Upper lobe of left lung (tissue), 4 donors: ENCODE measurements around the gene PLXNA2.

ENCODE experiments used
- EP300 ChIP-seq, 4 donors: sonication (generic); formaldehyde crosslinking; IDR thresholded peaks; one replicate each; pipeline ENCODE4 v1.5.1; 2017; ENCODE audit warnings: antibody characterized with exemption in 4 of 4, control low read depth in 2 of 4
- POLR2A ChIP-seq, 4 donors: fragments of 450-650 bp; IDR thresholded peaks; one replicate each; pipeline ENCODE4 v1.5.1; 2016 to 2017; ENCODE audit warnings: antibody characterized with exemption in 4 of 4, mild to moderate bottlenecking in 2 of 4
- POLR2AphosphoS5 ChIP-seq, 2 donors: sonication (generic); formaldehyde crosslinking; IDR thresholded peaks; one replicate each; pipeline ENCODE4 v1.5.1; 2017; ENCODE audit warnings: antibody characterized with exemption in 2 of 2
- TF ChIP-seq, protein P1 (sequence below), 6 experiments: fragments of 450-650 bp in 4 of 6; fragments of 200-600 bp in 2 of 6; sonication (generic) in 2 of 6; IDR thresholded peaks; one replicate each; pipeline ENCODE4 v1.5.1; 2016 to 2019; ENCODE audit warnings: antibody characterized with exemption in 6 of 6

DNA sequence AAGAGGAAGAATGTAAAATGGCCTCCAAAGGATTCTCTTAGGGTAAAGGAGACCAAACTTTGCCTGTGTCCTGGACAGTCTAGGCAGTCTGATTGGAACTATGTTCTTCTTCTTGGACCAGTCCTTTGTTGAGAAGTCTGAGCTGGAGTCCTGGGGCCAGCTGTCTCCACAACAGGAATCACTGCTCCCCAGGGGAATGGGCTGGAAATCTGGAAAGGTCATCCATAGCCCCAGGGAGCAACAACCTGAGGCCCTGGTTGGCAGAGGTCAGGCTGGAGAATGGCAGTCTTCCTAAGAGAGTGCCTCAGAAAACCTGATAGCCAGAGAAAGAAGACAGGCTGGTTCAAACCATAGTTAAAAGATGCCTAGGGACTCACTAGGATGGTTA is 68.7 kb downstream of the PLXNA2 start:
- TF ChIP-seq POLR2A (IDR thresholded peaks at IDR 0.05) (no peak), POLR2AphosphoS5 (IDR thresholded peaks at IDR 0.05) (no peak), EP300 (IDR thresholded peaks at IDR 0.05) (no peak)
- TF ChIP-seq, protein P1, sequence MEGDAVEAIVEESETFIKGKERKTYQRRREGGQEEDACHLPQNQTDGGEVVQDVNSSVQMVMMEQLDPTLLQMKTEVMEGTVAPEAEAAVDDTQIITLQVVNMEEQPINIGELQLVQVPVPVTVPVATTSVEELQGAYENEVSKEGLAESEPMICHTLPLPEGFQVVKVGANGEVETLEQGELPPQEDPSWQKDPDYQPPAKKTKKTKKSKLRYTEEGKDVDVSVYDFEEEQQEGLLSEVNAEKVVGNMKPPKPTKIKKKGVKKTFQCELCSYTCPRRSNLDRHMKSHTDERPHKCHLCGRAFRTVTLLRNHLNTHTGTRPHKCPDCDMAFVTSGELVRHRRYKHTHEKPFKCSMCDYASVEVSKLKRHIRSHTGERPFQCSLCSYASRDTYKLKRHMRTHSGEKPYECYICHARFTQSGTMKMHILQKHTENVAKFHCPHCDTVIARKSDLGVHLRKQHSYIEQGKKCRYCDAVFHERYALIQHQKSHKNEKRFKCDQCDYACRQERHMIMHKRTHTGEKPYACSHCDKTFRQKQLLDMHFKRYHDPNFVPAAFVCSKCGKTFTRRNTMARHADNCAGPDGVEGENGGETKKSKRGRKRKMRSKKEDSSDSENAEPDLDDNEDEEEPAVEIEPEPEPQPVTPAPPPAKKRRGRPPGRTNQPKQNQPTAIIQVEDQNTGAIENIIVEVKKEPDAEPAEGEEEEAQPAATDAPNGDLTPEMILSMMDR (IDR thresholded peaks at IDR 0.05): no peak
